Activated naive CD4-positive, alpha-beta T cell treated with anti-CD3 and anti-CD28 coated beads, Interleukin-2, amount 10 ng/mL, durations not matched to agents 7 days and 5 days (primary cell): ENCODE data around the gene FBL.
"Not testable (repeated sequence)": the region's sequence is repeated elsewhere in the genome, so short reads cannot be mapped to it uniquely, and the experiment has no call there.

Source experiments
- CTCF ChIA-PET: fragments of 350-600 bp; sonication (Branson Sonifier 250); formaldehyde crosslinking; loops from one replicate; lab custom pipeline; 2021; ENCODE audit warnings: antibody characterized with exemption; lab: Charles Lee
- DNase-seq: peaks from one replicate; pipeline ENCODE4 v3.0.0-alpha.2; 2020
- H3K27ac Mint-ChIP-seq: one replicate; pipeline ENCODE4 v1.8.0; 2021; ENCODE audit warnings: mild to moderate bottlenecking, moderate library complexity, mixed read lengths
- H3K27me3 Mint-ChIP-seq: one replicate; pipeline ENCODE4 v1.8.0; 2021; ENCODE audit warnings: mild to moderate bottlenecking, mixed read lengths
- H3K36me3 Mint-ChIP-seq: one replicate; pipeline ENCODE4 v1.8.0; 2021; ENCODE audit warnings: mixed read lengths
- H3K4me1 Mint-ChIP-seq: one replicate; pipeline ENCODE4 v1.8.0; 2021; ENCODE audit warnings: mixed read lengths
- H3K4me3 Mint-ChIP-seq: one replicate; pipeline ENCODE4 v1.8.0; 2021; ENCODE audit warnings: mild to moderate bottlenecking, moderate library complexity, mixed read lengths
- H3K9me3 Mint-ChIP-seq: one replicate; pipeline ENCODE4 v1.8.0; 2021; ENCODE audit warnings: mixed read lengths

The FBL gene

GRCh38 chr19:39845933-39846677 is at the start of gene FBL:
Gene FBL (minus strand): TSS chr19:39846379. CDS start chr19:39846300, 79 bp downstream.
- peak; percentile 98 for DNase-seq
- no peaks in the 10 kb centered on the region for H3K9me3 Mint-ChIP-seq
- peak within 1 kb of the TSS; percentile 92 for H3K4me3 Mint-ChIP-seq
- H3K27ac Mint-ChIP-seq, result peak within 1 kb of the TSS; percentile 96
- H3K36me3 Mint-ChIP-seq, result peaks cover 12% of the 10 kb centered on the region
- H3K4me1 Mint-ChIP-seq, result peaks cover 50% of the 10 kb centered on the region
- CTCF ChIA-PET, result interaction anchor here (1.2 to 7.1 kb wide), 6 partner anchors 9 to 172 kb away, joined by 3 to 80 read pairs (median 22); partner anchors contain the start of gene PSMC4
- H3K27me3 Mint-ChIP-seq, result no peaks in the 10 kb centered on the region

- CTCF ChIA-PET, result interaction anchor here (1.2 kb wide), 1 partner anchor 76 kb away, joined by 7 read pairs; the partner anchor contains the start of gene PSMC4
- H3K27ac Mint-ChIP-seq, H3K4me3 Mint-ChIP-seq, DNase-seq, H3K36me3 Mint-ChIP-seq, H3K9me3 Mint-ChIP-seq, H3K4me1 Mint-ChIP-seq, H3K27me3 Mint-ChIP-seq: not testable (repeated sequence)
Observed at GRCh38 chr19:39895096-39895495, 48.9 kb upstream of the FBL start.

DNA sequence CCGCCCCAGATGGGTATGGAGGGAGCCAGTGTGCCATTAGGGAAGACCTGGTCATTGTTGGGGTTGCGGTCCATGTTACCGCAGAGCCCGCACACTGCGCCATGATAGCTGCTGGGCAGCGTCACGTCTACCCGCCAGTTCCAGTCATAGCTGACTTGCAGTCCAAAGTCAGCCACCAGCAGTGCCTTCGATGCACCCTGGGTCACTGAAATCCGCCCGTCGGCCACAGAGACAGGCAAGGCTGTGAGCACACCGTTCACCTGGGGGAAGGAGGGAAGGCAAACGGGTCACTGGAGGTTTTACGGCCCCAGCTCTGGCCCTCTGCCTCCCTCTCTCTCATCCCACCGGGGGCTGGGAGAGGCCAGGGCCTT is 48.0 kb upstream of the FBL start:
- not testable (repeated sequence) for H3K36me3 Mint-ChIP-seq, H3K4me1 Mint-ChIP-seq, H3K4me3 Mint-ChIP-seq, H3K27ac Mint-ChIP-seq, H3K9me3 Mint-ChIP-seq, DNase-seq, H3K27me3 Mint-ChIP-seq
- CTCF ChIA-PET, result interaction anchor here (1.2 kb wide), 1 partner anchor 76 kb away, joined by 7 read pairs; the partner anchor contains the start of gene PSMC4

GRCh38 chr19:39893366-39894235 is 47.4 kb upstream of the FBL start:
- H3K4me1 Mint-ChIP-seq, H3K4me3 Mint-ChIP-seq, H3K27me3 Mint-ChIP-seq, H3K36me3 Mint-ChIP-seq, H3K9me3 Mint-ChIP-seq: not testable (repeated sequence)
- peak overlapping the region; percentile 2 for H3K27ac Mint-ChIP-seq
- peak; percentile 47 for DNase-seq
- CTCF ChIA-PET, result interaction anchor here (0.6 kb wide), 1 partner anchor 77 kb away, joined by 3 read pairs; the partner anchor contains the start of gene PSMC4

DNA sequence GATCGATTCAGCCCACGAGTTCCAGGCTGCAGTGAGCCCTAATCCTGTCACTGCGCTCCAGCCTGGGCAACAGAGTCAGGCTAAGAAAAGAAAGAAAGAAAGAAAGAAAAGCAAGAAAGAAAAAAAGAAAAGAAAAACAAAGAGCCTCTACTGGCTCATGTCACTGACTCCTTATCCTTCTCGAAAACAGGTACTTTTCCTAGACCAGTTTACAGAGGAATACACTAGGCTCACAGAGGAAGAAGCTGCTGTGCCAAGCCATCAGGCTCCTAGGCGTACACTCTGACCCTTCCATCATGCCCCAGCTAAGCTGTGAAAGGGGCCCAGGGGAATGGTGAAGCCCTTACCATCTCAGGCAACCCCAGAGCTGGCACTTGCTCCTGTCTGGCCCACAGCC is 46.3 kb upstream of the FBL start:
- H3K4me1 Mint-ChIP-seq, H3K27ac Mint-ChIP-seq, H3K36me3 Mint-ChIP-seq, H3K9me3 Mint-ChIP-seq, H3K4me3 Mint-ChIP-seq, H3K27me3 Mint-ChIP-seq, DNase-seq, CTCF ChIA-PET: not testable (repeated sequence)

- H3K27ac Mint-ChIP-seq, CTCF ChIA-PET, H3K36me3 Mint-ChIP-seq, H3K27me3 Mint-ChIP-seq, DNase-seq, H3K4me1 Mint-ChIP-seq, H3K9me3 Mint-ChIP-seq, H3K4me3 Mint-ChIP-seq: not testable (repeated sequence)
Observed at GRCh38 chr19:39891660-39892505, 45.7 kb upstream of the FBL start.

GRCh38 chr19:39890755-39891551 is 44.8 kb upstream of the FBL start:
- H3K36me3 Mint-ChIP-seq, result no peaks in the 10 kb centered on the region
- CTCF ChIA-PET, result interaction anchor here (1.0 kb wide), 1 partner anchor 12 kb away, joined by 5 read pairs; no protein-coding TSS in a partner anchor

DNA sequence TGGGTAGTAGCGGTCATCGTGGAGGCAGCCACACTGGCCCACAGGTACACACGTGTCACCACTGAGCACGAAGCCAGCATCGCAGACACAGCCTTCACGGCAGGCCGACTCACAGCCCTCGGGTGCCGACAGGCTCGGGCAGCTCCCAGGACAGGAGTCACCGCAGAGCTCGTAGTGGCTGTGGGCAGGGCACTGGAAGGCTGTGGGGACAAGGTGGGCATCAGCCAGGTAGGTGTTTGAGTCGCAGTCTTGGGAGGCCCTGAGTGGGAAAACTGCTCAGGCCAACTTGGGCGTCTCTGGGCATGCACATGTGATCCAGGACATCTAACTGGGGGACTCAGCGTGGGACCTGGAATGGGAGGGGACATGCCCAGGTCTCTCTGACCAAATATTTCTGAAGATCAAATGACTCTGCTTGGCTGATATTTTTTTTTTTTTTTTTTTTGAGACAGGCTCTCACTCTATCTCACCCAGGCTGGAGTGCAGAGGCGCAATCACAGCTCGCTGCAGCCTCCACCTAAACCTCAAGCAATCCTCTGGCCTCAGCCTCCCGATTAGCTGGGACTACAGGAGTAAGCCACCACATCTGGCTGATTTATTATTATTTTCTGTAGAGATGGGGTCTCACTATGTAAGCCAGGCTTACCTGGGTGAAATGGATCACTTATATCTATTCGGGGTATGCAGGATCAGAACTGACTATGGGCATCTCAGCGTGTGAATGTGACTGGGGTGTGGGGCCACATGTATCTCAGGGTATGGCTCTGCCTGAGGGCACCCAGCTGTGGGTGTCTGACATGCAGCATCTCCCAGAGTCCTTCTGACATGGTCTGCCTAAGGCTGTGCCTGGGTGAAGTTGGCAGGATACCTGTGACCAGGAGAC is 43.9 kb upstream of the FBL start:
- H3K9me3 Mint-ChIP-seq, DNase-seq, H3K27ac Mint-ChIP-seq, H3K4me3 Mint-ChIP-seq, H3K36me3 Mint-ChIP-seq, H3K4me1 Mint-ChIP-seq, H3K27me3 Mint-ChIP-seq: not testable (repeated sequence)
- CTCF ChIA-PET, result interaction anchor here (0.7 to 1.0 kb wide), 2 partner anchors 11 to 80 kb away, joined by 3 to 5 read pairs; no protein-coding TSS in a partner anchor

More at GRCh38 chr19:39890755-39891551, 44.8 kb upstream of the FBL start:
- no peak overlapping the region for H3K27ac Mint-ChIP-seq
- H3K4me3 Mint-ChIP-seq, result no peak overlapping the region
- DNase-seq, result no peak
- peaks cover 4% of the 10 kb centered on the region for H3K4me1 Mint-ChIP-seq
- H3K27me3 Mint-ChIP-seq, result no peaks in the 10 kb centered on the region
- H3K9me3 Mint-ChIP-seq, result no peaks in the 10 kb centered on the region

DNA sequence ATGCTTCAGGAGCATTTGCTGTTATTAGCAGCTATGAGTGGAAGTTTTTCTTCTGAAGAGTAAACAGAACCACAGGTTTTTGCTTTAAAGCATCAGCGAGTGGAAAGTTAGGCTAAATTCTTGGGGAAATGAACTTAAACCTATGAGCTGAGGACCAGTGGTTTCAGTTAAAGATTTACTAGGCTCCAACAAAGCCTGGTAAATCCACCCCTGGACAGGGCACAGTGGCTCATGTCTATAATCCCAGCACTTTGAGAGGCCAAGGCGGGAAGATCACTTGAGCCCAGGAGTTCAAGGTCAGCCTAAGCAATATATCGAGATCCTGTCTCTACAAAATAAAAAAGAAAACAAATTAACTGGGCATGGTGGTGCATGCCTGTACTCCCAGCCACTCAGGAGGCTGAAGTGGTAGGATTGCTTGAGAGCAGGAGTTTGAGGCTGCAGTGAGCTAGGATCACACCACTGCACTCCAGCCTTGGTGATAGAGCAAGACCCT is 41.3 kb upstream of the FBL start:
- DNase-seq, H3K36me3 Mint-ChIP-seq, H3K27me3 Mint-ChIP-seq, H3K4me3 Mint-ChIP-seq, H3K9me3 Mint-ChIP-seq, CTCF ChIA-PET, H3K4me1 Mint-ChIP-seq, H3K27ac Mint-ChIP-seq: not testable (repeated sequence)

DNA sequence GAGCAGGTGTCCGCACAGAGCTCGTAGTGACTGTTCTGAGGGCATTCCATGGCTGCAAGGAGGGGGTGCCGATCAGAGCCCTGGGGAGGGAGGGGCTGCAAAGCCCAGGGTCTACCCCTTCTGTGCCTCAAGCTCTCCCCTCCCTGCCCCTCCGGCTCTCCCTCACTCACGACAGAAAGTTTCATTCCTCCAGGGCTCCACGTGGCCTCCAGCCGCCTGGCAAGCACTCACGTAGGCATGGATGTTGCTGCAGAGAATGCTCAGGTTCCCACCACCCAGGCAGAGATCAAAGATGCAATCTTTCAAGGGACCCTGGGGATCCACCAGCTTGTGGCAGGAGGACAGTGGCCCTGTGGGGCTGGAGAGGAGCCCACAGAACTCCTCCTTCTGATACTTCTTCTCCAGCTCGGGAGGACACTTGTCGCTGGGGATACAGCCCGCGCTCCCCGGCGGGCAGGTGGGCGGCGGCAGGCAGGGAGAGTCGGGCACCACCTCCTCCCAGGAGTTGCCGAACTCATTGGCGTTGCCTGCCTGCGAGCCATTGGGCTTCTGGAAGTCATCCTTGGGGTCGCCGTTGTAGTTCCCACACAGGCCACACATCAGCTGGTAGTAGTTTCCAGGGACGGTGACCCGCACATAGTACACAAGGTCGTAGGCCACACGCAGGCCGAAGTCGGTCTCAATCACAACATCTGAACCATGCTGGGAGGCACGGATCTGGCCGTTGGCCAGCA is 39.8 kb upstream of the FBL start:
- H3K27ac Mint-ChIP-seq, H3K9me3 Mint-ChIP-seq, H3K4me3 Mint-ChIP-seq, H3K27me3 Mint-ChIP-seq, H3K36me3 Mint-ChIP-seq, CTCF ChIA-PET, DNase-seq, H3K4me1 Mint-ChIP-seq: not testable (repeated sequence)

DNA sequence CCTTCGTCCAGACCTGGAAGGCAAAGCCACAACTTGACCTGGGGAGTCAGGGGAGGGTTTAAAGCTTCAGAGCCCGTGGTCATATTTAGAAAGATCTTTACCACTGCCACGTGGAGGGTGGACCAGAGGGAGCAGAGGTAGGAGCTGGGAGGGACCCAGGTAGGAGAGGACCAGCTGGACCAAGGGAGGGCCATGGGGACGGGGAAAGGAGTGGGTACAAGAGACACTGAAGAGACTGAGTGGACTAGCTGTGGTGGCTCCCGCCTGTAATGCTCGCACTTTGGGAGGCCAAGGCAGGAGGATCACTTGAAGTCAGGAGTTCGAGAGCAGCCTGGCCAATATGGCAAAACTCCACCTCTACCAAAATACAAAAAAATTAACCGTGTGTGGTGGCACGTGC is 38.5 kb upstream of the FBL start:
- H3K4me1 Mint-ChIP-seq, H3K27me3 Mint-ChIP-seq, H3K27ac Mint-ChIP-seq, CTCF ChIA-PET, H3K36me3 Mint-ChIP-seq, H3K9me3 Mint-ChIP-seq, DNase-seq, H3K4me3 Mint-ChIP-seq: not testable (repeated sequence)

GRCh38 chr19:39882645-39883044 is 36.5 kb upstream of the FBL start:
- DNase-seq, H3K27ac Mint-ChIP-seq, CTCF ChIA-PET, H3K4me1 Mint-ChIP-seq, H3K27me3 Mint-ChIP-seq, H3K36me3 Mint-ChIP-seq, H3K4me3 Mint-ChIP-seq, H3K9me3 Mint-ChIP-seq: not testable (repeated sequence)
